DLD1 (cell line): ENCODE measurements around the gene FGGY.
"Not testable (repeated sequence)": the region's sequence is repeated elsewhere in the genome, so short reads cannot be mapped to it uniquely, and the experiment has no call there.

ENCODE experiments used
- in situ Hi-C: cut with HindIII; loops from 2 replicates; pipeline ENCODE4 v1.10.0; 2017; ENCODE audit warnings: low sequenced_read_pairs

FGGY gene

GRCh38 chr1:59716832-59717231 lies 419.9 kb downstream of the FGGY start:
- in situ Hi-C loops, result no loop called here

GRCh38 chr1:59718064-59718988 lies 421.4 kb downstream of the FGGY start:
- in situ Hi-C loops, result no loop called here

DNA sequence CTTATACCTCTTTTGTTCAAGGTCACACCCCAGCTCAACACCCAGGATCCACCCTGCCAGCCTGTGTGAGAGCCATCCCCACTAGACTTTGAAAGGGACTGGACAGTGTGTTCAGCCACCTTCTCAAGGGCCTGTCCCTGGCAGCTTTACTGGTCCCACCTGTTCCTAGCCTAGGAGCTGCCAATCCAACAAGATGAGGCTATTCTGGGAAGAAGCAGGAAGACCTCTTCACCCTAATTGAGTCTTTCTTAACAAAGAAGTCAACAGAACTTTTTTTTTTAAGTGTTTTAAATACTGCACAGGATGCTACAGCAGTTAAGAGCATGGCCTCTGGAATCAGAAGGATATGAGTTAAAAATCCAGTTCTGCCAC lies 422.1 kb downstream of the FGGY start:
- in situ Hi-C loops, result no loop called here

- in situ Hi-C loops, result no loop called here
Observed at GRCh38 chr1:59720326-59721115, 423.6 kb downstream of the FGGY start.

GRCh38 chr1:59730302-59730701 lies 433.4 kb downstream of the FGGY start:
- in situ Hi-C loops, result no loop called here

- in situ Hi-C loops, result no loop called here
Observed at GRCh38 chr1:59730759-59731478, 434.0 kb downstream of the FGGY start.

DNA sequence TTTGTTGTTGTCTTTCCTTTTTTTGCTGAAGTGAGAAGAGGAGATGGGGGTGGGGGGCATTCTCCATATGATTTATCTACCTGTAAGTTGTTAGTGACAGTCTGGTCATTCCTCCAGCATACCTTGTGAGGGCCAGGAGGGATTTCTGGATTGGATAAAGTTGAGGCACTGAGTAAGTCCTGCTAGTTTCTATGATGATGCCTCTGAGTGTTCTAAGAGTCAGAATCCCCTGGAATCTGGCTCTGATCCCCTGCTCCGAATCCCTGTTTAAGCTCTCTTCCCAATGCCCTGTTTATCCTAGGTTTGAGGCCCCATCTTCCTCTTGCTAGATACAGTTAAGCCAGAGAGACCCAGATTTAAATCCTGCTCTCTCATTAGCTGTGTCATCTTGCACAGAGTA lies 434.7 kb downstream of the FGGY start:
- in situ Hi-C loops, result no loop called here

DNA sequence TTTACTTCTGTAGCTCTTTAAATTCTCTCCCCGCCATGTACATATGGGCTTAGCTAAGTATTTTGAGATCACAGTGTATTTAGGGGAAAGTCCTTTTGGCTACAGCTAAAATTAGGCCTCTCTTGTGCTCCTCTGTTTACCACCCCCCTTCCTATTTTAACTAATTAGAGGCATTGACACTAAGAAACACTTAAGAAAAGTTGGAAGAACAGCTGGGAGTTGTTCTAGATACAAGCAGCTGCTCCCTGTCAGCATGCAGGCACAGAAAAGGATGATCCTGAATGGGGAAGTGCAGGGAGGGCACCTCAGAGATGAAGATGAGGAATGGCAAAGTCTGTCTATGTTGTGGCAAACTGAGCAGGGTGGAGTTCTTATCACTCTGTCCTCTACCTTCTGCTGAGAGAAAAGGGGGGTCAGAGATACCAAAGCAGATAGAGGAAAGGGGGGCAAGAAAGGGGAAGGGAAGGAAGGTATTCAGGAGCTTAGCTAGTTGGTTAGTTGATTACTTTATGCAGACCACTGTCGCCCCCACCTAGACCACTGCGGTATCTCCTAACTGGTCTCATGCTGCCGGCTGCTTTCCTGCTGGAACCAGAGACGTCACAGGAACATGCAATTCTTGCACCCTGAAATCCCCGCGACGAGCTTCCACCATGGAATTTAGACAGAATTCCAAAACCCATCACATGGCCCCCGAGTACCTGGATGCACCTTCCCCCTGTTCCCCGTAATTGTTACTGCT lies 435.5 kb downstream of the FGGY start:
- in situ Hi-C loops, result no loop called here

DNA sequence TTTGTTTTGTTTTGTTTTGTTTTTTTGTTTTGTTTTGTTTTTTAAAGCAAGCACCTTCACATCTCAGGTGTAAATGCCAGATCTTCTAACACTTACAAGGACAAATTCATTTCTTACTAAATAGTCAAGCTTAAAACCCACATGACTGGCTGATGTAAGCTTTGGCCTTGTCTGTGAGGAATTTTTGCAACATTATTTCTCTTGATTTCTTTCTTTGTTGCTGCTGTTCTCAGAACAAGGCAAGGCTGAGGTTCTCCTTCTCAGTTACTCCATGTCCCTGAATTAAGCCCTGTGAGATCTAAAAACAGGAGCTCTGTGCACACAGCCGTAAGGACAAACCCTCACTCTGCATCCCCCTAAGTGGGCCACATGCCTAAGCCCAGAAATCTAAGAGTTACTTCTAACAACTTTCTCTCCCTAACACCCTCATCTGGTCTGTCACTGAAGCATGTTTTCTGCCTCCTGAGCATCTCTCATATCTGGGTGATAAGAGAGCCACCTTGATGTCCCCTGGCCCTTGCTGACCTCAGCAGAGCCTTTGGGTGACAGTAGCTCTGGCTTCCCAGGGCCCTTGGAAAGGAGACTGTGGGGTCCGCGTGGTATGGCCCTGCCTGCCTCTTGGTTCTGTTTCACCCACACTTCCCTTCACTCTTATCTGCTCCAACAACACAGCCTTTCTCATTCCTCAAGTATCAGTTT lies 436.7 kb downstream of the FGGY start:
- in situ Hi-C loops, result no loop called here

DNA sequence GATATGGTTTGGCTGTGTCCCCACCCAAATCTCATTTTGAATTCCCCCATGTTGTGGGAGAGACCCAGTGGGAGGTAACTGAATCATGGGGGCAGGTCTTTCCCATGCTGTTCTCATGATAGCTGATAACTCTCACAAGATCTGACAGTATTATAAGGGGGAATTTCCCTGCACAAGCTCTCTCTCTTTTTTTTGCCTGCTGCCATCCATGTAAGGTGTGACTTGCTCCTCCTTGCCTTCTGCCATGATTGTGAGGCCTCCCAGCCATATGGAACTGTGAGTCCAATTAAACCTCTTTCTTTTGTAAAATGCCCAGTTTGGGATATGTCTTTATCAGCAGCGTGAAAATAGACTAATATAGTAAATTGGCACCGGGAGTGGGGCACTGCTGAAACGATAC lies 439.0 kb downstream of the FGGY start:
- in situ Hi-C loops, result not testable (repeated sequence)

DNA sequence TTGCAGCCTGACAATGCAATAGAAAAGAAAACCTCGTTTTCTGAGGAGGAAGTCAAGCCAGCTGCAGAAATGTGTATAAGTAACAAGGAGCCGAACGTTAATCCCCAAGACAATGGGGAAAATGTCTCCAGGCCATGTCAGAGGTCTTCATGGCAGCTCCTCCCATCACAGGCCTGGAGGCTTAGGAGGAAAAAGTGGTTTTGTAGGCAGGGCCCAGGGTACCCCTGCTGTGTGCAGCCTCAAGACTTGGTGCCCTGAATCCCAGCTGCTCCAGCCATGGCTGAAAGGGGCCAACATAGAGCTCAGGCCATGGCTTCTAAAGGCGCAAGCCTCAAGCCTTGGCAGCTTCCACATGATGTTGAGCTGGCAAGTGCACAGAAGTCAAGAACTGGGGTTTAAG lies 439.9 kb downstream of the FGGY start:
- in situ Hi-C loops, result no loop called here

DNA sequence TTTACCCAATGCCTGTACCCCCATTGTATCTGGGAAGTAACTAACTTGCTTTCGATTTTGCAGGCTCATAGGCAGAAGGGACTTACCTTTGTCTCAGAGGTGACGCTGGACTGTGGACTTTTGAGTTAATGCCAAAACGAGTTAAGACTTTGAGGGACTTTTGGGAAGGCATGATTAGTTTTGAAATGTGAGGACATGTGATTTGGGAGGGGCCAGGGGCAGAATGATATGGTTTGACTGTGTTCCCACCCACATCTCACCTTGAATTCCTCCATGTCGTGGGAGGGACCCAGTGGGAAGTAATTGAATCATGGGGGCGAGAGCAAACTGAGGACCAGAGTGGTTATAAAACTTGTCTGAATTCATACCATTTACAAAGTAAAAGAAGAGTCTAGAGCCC lies 440.7 kb downstream of the FGGY start:
- in situ Hi-C loops, result no loop called here

DNA sequence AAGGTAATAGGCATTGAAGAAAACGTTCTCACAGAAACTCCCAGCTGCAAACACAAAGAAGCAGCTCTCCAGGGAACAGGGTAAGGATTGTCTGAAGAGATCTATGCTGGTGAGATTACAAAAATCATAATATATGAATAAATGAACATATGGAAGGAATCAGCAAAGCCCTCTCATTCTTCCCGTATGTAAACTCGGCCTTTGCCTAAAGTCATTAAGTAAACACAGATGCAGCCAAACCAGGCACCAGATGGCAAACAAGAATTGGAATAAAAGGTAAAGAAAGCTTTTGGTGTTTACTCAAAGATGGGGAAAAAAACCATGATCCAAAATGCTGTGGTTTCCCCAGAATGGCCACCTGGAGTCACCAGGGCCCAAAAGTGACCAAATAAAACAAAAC lies 441.3 kb downstream of the FGGY start:
- in situ Hi-C loops, result no loop called here

DNA sequence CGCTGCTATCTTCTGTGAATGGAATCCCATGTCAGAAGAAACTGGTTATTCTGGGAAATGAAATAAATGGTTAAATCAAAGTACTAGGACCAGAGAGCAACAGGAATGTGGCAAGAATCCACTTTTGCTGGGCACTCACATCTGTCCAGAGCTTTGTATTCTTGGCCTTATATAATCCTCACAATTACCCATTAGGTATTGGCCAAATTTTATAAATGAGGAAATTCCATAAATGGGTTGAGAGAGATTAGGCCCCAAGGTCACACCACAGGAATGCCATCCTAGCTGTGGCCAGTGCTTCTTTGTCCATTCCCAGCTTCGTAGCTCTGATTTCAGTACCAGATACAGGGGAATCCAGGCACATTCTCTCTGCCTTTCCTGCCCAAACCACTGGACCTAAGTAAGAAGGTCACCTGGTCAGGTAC lies 441.7 kb downstream of the FGGY start:
- in situ Hi-C loops, result no loop called here

- in situ Hi-C loops, result no loop called here
Observed at GRCh38 chr1:59739111-59739510, 442.2 kb downstream of the FGGY start.

DNA sequence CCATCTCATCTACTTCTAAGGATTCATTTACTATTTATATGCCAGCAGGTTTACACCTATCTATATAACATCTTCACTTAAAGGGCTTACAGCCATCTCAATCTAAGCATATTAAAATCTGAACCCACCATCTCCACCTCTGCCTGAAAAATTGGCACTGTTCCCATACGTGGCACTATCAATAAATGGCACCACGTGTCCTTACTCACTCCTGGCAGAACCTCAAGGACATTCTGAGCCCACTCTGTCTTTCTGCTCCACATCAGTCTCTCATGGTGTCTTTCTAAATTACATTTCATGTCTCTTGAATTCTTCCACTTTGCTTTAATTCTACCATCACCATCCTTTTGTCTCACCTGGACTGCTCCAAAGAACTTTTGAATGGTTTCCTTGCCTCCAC lies 445.6 kb downstream of the FGGY start:
- in situ Hi-C loops, result no loop called here

GRCh38 chr1:59743324-59744091 lies 446.6 kb downstream of the FGGY start:
- in situ Hi-C loops, result no loop called here

GRCh38 chr1:59747420-59748024 lies 450.6 kb downstream of the FGGY start:
- in situ Hi-C loops, result no loop called here

GRCh38 chr1:59748123-59748522 lies 451.2 kb downstream of the FGGY start:
- in situ Hi-C loops, result no loop called here
